Gastroesophageal sphincter (tissue), 4 donors: ENCODE results near the gene RDH12. TPM values are rescaled to one million over a fixed set of nuclear protein-coding genes. Genes with fewer than 3 reads are reported as not detected.

Experiments used
- ATAC-seq: fragments of 150-250 bp; one replicate; pipeline ENCODE4 v1.9.1; 2016; ENCODE audit warnings: mild to moderate bottlenecking, moderate library complexity
- H3K27ac ChIP-seq, 4 donors: fragments of 200-600 bp; sonication (generic) in 3 of 4; 1 replicate in 3 of 4; 2 replicates in 1 of 4; pipeline ENCODE4 v1.5.1; 2016 to 2019
- H3K27me3 ChIP-seq: fragments of 200-600 bp; sonication (generic); one replicate; pipeline ENCODE4 v1.5.1; 2019
- H3K36me3 ChIP-seq, 2 donors: fragments of 200-600 bp; sonication (generic); one replicate each; pipeline ENCODE4 v1.5.1; 2019; ENCODE audit warnings: control low read depth in 1 of 2
- H3K4me1 ChIP-seq, 3 donors: fragments of 200-600 bp; sonication (generic); 1 replicate in 2 of 3; 2 replicates in 1 of 3; pipeline ENCODE4 v1.5.1; 2016 to 2019; ENCODE audit warnings: control low read depth in 2 of 3
- H3K4me3 ChIP-seq, 2 donors: fragments of 200-600 bp; sonication (generic); one replicate each; pipeline ENCODE4 v1.5.1; 2019; ENCODE audit warnings: mild to moderate bottlenecking in 1 of 2, moderate library complexity in 1 of 2
- H3K9me3 ChIP-seq, 3 donors: fragments of 200-600 bp; sonication (generic); one replicate each; pipeline ENCODE4 v1.5.1; 2017 to 2019; ENCODE audit warnings: control low read depth in 2 of 3
- EP300 ChIP-seq: sonication (generic); formaldehyde crosslinking; IDR thresholded peaks from one replicate; pipeline ENCODE4 v1.6.1; 2017; ENCODE audit warnings: antibody characterized with exemption, mild to moderate bottlenecking
- POLR2A ChIP-seq, 2 donors: fragments of 450-650 bp; IDR thresholded peaks; one replicate each; pipeline ENCODE4 v1.6.1; 2017; ENCODE audit warnings: antibody characterized with exemption in 2 of 2, mild to moderate bottlenecking in 2 of 2, moderate library complexity in 1 of 2
- POLR2AphosphoS5 ChIP-seq: sonication (generic); formaldehyde crosslinking; IDR thresholded peaks from one replicate; pipeline ENCODE4 v1.6.1; 2017; ENCODE audit warnings: antibody characterized with exemption
- WGBS, 2 donors: methylation state at CpG; one replicate each; pipeline ENCODE4 v1.1.5; 2018; ENCODE audit warnings: low coverage in 1 of 2; 5-methylcytosine and 5-hydroxymethylcytosine counted together
- total RNA-seq, 4 donors: library from RNA; depleted of rRNA; stranded (reverse); fragments of >200 nt; gene quantifications; one replicate each; pipeline ENCODE4 v1.1.0, GENCODE V29; 2016
- TF ChIP-seq, protein P1 (sequence below), 4 experiments: fragments of 200-600 bp in 2 of 4; fragments of 450-650 bp in 2 of 4; sonication (generic) in 1 of 4; IDR thresholded peaks; one replicate each; pipeline ENCODE4 v1.5.1; 2017 to 2019; ENCODE audit warnings: antibody characterized with exemption in 4 of 4, mild to moderate bottlenecking in 2 of 4, moderate library complexity in 2 of 4

The RDH12 gene
- total RNA-seq, 4 donors from 2014 or later, result 0.20 TPM; not detected in 3

GRCh38 chr14:67674480-67675218 lies 27.0 kb upstream of the RDH12 start, which contains the start of gene VTI1B:
Gene VTI1B, minus strand, starts transcription at chr14:67674632. Its CDS starts 143 bp downstream, at chr14:67674489.
- no CpG with 5 or more reads among the region's 87 CpGs for WGBS, 2 donors
- H3K4me1 ChIP-seq, result peaks cover 4 to 44% (median 14%) of the 10 kb centered on the region in 3 donors
- peak within 1 kb of the TSS; percentile 90 to 99 (median 97) for H3K27ac ChIP-seq
- TF ChIP-seq EP300, result no peak
- peak; percentile 70 to 77 for TF ChIP-seq POLR2A (IDR thresholded peaks at IDR 0.05)
- TF ChIP-seq, protein P1, sequence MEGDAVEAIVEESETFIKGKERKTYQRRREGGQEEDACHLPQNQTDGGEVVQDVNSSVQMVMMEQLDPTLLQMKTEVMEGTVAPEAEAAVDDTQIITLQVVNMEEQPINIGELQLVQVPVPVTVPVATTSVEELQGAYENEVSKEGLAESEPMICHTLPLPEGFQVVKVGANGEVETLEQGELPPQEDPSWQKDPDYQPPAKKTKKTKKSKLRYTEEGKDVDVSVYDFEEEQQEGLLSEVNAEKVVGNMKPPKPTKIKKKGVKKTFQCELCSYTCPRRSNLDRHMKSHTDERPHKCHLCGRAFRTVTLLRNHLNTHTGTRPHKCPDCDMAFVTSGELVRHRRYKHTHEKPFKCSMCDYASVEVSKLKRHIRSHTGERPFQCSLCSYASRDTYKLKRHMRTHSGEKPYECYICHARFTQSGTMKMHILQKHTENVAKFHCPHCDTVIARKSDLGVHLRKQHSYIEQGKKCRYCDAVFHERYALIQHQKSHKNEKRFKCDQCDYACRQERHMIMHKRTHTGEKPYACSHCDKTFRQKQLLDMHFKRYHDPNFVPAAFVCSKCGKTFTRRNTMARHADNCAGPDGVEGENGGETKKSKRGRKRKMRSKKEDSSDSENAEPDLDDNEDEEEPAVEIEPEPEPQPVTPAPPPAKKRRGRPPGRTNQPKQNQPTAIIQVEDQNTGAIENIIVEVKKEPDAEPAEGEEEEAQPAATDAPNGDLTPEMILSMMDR (IDR thresholded peaks at IDR 0.05), result peak in 2 of 4 experiments; percentile 3 to 45
- TF ChIP-seq POLR2AphosphoS5, result peak; percentile 55
- peaks cover 0 to 20% of the 10 kb centered on the region in 2 donors for H3K36me3 ChIP-seq
- peak within 1 kb of the TSS; percentile 78 to 96 for H3K4me3 ChIP-seq
- H3K9me3 ChIP-seq, result no peaks in the 10 kb centered on the region
- peak; percentile 95 for ATAC-seq
- no peaks in the 10 kb centered on the region for H3K27me3 ChIP-seq

DNA sequence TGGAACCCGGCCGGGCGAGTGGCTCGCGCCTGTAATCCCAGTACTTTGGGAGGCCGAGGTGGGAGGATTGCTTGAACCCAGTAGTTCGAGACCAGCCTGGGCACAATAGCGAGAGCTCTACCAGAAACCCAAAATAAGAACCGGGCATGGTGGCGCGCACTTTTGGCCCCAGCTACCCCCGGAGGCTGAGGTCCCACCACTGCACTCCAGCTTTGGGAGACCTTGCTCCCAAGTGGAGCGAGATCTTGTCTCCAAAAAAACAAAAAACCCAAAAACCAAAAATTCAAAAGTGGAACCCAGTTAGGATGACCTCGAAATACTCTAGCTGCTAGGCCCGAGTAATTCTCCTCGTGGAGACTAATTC lies 26.5 kb upstream of the RDH12 start:
- TF ChIP-seq EP300 (no peak), POLR2AphosphoS5 (no peak), POLR2A (IDR thresholded peaks at IDR 0.05) (no peak)
- TF ChIP-seq, protein P1 (IDR thresholded peaks at IDR 0.05), result no peak
- Histone ChIP-seq H3K4me1 (peaks cover 4 to 42% (median 14%) of the 10 kb centered on the region in 3 donors), H3K27me3 (no peaks in the 10 kb centered on the region), H3K4me3 (peak overlapping the region; percentile 78 to 96), H3K27ac (peak overlapping the region; percentile 90 to 99 (median 97)), H3K9me3 (no peaks in the 10 kb centered on the region), H3K36me3 (peaks cover 0 to 23% of the 10 kb centered on the region in 2 donors)
- no peak for ATAC-seq
- WGBS, 2 donors, result 38% methylated on average over 8 of the region's 16 CpGs; no CpG with 5 or more reads in 1 of the 2 donors

GRCh38 chr14:67679006-67679405 lies 22.7 kb upstream of the RDH12 start:
- H3K4me3 ChIP-seq, result no peak overlapping the region
- H3K36me3 ChIP-seq, result peaks cover 0 to 58% of the 10 kb centered on the region in 2 donors
- H3K27me3 ChIP-seq, result no peaks in the 10 kb centered on the region
- peaks cover 0 to 8% (median 0%) of the 10 kb centered on the region in 3 donors for H3K4me1 ChIP-seq
- no peak overlapping the region for H3K27ac ChIP-seq
- H3K9me3 ChIP-seq, result no peaks in the 10 kb centered on the region
- TF ChIP-seq, protein P1 (IDR thresholded peaks at IDR 0.05), result no peak
- TF ChIP-seq POLR2A (IDR thresholded peaks at IDR 0.05) (no peak), EP300 (no peak), POLR2AphosphoS5 (no peak)
- no peak for ATAC-seq
- WGBS, 2 donors, result 66 to 92% methylated on average over 2 of the region's 2 CpGs

- TF ChIP-seq POLR2A (IDR thresholded peaks at IDR 0.05), result no peak
- TF ChIP-seq, protein P1 (IDR thresholded peaks at IDR 0.05), result no peak
- no peak overlapping the region for H3K27ac ChIP-seq
- no peaks in the 10 kb centered on the region for H3K27me3 ChIP-seq
- ATAC-seq, result no peak
- 73 to 90% methylated on average over 2 of the region's 3 CpGs for WGBS, 2 donors
- H3K9me3 ChIP-seq, result no peaks in the 10 kb centered on the region
- no peak overlapping the region for H3K4me3 ChIP-seq
- peaks cover 0 to 6% (median 0%) of the 10 kb centered on the region in 3 donors for H3K4me1 ChIP-seq
- peaks cover 0 to 70% of the 10 kb centered on the region in 2 donors for H3K36me3 ChIP-seq
Observed at GRCh38 chr14:67680121-67680602, 21.5 kb upstream of the RDH12 start.

DNA sequence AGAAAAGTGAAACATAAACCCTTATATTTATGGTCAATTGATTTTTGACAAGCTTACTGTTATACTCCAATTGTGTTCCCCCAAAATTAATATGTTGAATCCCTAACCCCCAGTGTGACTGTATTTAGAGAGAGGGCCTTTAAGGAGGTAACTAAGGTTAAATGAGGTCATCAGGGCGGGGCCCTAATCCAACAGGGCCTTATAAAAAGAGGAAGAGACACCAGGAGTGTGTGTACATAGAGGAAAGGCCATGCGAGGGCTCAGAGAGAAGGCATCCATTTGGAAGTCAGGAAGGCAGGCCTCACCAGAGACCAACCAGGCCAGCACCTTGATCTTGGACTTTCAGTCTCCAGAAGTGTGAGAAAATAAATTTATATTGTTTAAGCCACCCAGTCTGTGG lies 20.7 kb upstream of the RDH12 start:
- Histone ChIP-seq H3K27ac (no peak overlapping the region), H3K4me3 (no peak overlapping the region), H3K4me1 (no peaks in the 10 kb centered on the region), H3K27me3 (no peaks in the 10 kb centered on the region), H3K9me3 (no peaks in the 10 kb centered on the region), H3K36me3 (peaks cover 0 to 77% of the 10 kb centered on the region in 2 donors)
- no peak for ATAC-seq
- 70 to 80% methylated on average over 2 of the region's 2 CpGs for WGBS, 2 donors
- TF ChIP-seq, protein P1 (IDR thresholded peaks at IDR 0.05), result no peak
- TF ChIP-seq POLR2AphosphoS5, result no peak
- no peak for TF ChIP-seq POLR2A (IDR thresholded peaks at IDR 0.05)
- TF ChIP-seq EP300, result no peak
